ENCODE data around the gene SLC27A3.
"Not testable (repeated sequence)": the region's sequence is repeated elsewhere in the genome, so short reads cannot be mapped to it uniquely, and the experiment has no call there.

SLC27A3 gene

DNA sequence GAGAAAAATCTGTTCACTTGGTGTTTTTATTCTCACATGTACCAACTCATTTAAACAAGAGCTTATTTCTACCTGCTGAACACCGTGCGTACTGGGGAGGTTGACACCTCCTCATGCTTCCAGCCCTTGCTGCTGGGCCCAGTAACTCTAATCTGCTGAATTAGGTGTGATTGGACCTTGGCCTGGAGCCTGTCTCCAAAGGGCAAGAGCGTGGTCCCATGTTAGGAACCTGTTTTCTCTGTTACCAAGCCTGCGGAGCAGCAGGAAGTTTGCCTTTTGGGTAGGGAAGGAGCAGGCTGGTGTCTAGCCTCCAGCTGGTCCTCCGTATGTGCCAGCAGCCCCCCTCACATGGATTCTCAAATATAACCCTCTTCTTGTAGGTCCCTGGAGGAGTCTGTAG, 10.9 kb upstream of the SLC27A3 start:
- Histone ChIP-seq H3K4me2 (ENCODE audit: low read length) (no peak overlapping the region), H3K4me1 (ENCODE audit: low read length) (no peaks in the 10 kb centered on the region), H3K36me3 (replicated peaks; ENCODE audit: low read depth, low read length) (peaks cover 73% of the 10 kb centered on the region), H3K27me3 (ENCODE audit: low read depth, low read length) (no peaks in the 10 kb centered on the region), H2AFZ (ENCODE audit: low read depth, low read length) (no peak overlapping the region), H3K27ac (ENCODE audit: low read length) (no peak overlapping the region), H3K9me3 (ENCODE audit: insufficient read depth, low read length) (no peaks in the 10 kb centered on the region), H4K20me1 (ENCODE audit: insufficient read depth, low read length) (no peaks in the 10 kb centered on the region), H3K79me2 (ENCODE audit: low read length) (no peaks in the 10 kb centered on the region), H3K4me3 (ENCODE audit: low read length) (no peak overlapping the region), H3K9ac (ENCODE audit: low read length) (no peak overlapping the region)
- TF ChIP-seq EZH2phosphoT487 (IDR thresholded peaks at IDR 0.05; ENCODE audit: low read depth), result no peak
- TF ChIP-seq, protein P1, sequence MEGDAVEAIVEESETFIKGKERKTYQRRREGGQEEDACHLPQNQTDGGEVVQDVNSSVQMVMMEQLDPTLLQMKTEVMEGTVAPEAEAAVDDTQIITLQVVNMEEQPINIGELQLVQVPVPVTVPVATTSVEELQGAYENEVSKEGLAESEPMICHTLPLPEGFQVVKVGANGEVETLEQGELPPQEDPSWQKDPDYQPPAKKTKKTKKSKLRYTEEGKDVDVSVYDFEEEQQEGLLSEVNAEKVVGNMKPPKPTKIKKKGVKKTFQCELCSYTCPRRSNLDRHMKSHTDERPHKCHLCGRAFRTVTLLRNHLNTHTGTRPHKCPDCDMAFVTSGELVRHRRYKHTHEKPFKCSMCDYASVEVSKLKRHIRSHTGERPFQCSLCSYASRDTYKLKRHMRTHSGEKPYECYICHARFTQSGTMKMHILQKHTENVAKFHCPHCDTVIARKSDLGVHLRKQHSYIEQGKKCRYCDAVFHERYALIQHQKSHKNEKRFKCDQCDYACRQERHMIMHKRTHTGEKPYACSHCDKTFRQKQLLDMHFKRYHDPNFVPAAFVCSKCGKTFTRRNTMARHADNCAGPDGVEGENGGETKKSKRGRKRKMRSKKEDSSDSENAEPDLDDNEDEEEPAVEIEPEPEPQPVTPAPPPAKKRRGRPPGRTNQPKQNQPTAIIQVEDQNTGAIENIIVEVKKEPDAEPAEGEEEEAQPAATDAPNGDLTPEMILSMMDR (IDR thresholded peaks at IDR 0.05; ENCODE audit: low read depth, low read length), result no peak

DNA sequence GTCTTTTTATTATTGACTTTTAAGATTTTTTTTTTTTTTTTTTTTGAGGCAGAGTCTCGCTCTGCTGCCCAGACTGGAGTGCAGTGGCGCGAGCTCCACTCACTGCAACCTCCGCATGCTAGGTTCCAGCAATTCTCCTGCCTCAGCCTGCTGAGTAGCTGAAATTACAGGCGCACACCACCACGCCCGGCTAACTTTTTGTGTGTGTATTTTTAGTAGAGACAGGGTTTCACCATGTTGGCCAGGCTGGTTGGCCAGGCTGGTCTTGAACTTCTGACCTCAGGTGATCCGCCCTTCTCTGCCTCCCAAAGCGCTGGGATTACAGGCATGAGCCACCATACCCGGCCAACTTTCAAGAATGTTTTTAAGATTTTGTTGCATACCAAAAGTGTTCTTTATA, 8.5 kb upstream of the SLC27A3 start:
- H3K9me3 ChIP-seq (ENCODE audit: insufficient read depth, low read length); H3K27me3 ChIP-seq (ENCODE audit: low read depth, low read length); H3K27ac ChIP-seq (ENCODE audit: low read length); H4K20me1 ChIP-seq (ENCODE audit: insufficient read depth, low read length); H3K4me2 ChIP-seq (ENCODE audit: low read length); H3K79me2 ChIP-seq (ENCODE audit: low read length); H3K4me3 ChIP-seq (ENCODE audit: low read length); H3K4me1 ChIP-seq (ENCODE audit: low read length); H2AFZ ChIP-seq (ENCODE audit: low read depth, low read length); H3K9ac ChIP-seq (ENCODE audit: low read length): not testable (repeated sequence)
- H3K36me3 ChIP-seq (replicated peaks; ENCODE audit: low read depth, low read length), result peaks cover 75% of the 10 kb centered on the region

DNA sequence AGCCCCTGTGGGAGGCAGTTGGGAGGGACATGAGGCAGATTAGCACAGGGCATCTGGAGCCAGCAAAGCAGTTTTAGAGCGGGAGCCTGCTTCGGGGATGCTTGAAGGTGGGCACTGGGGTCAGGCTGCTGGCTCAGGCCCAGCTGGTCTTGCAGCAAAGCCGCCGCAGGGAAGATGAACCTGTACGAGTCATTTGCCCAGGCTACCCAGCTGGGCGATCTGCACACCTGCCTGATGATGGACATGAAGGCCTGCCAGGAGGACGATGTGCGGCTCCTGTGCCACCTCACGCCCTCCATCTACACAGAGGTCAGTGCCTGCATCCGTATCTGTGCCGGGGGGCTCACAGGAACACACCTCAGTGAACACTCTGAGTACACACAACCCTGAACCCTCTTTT, 7.7 kb upstream of the SLC27A3 start:
- Histone ChIP-seq H3K9me3 (ENCODE audit: insufficient read depth, low read length) (no peaks in the 10 kb centered on the region), H3K36me3 (replicated peaks; ENCODE audit: low read depth, low read length) (peaks cover 79% of the 10 kb centered on the region), H3K79me2 (ENCODE audit: low read length) (no peaks in the 10 kb centered on the region), H3K27ac (ENCODE audit: low read length) (no peak overlapping the region), H4K20me1 (ENCODE audit: insufficient read depth, low read length) (no peaks in the 10 kb centered on the region), H3K4me1 (ENCODE audit: low read length) (peaks cover 2% of the 10 kb centered on the region; the same call in 1 of the 2 replicates), H3K4me3 (ENCODE audit: low read length) (no peak overlapping the region), H3K27me3 (ENCODE audit: low read depth, low read length) (no peaks in the 10 kb centered on the region), H3K4me2 (ENCODE audit: low read length) (no peak overlapping the region), H3K9ac (ENCODE audit: low read length) (no peak overlapping the region), H2AFZ (ENCODE audit: low read depth, low read length) (no peak overlapping the region)
- TF ChIP-seq, protein P1 (IDR thresholded peaks at IDR 0.05; ENCODE audit: low read depth, low read length), result no peak
- no peak for TF ChIP-seq EZH2phosphoT487 (IDR thresholded peaks at IDR 0.05; ENCODE audit: low read depth)

GRCh38 chr1:153768316-153769181, 6.7 kb upstream of the SLC27A3 start:
- H4K20me1 ChIP-seq (ENCODE audit: insufficient read depth, low read length), result no peaks in the 10 kb centered on the region
- H3K4me1 ChIP-seq (ENCODE audit: low read length), result peaks cover 10% of the 10 kb centered on the region; the same call in 1 of the 2 replicates
- H3K36me3 ChIP-seq (replicated peaks; ENCODE audit: low read depth, low read length), result peaks cover 79% of the 10 kb centered on the region
- H3K27ac ChIP-seq (ENCODE audit: low read length), result no peak overlapping the region
- TF ChIP-seq, protein P1 (IDR thresholded peaks at IDR 0.05; ENCODE audit: low read depth, low read length), result no peak
- no peak for TF ChIP-seq EZH2phosphoT487 (IDR thresholded peaks at IDR 0.05; ENCODE audit: low read depth)
- H3K27me3 ChIP-seq (ENCODE audit: low read depth, low read length), result no peaks in the 10 kb centered on the region
- H3K9me3 ChIP-seq (ENCODE audit: insufficient read depth, low read length), result no peaks in the 10 kb centered on the region
- H3K4me2 ChIP-seq (ENCODE audit: low read length), result no peak overlapping the region
- H2AFZ ChIP-seq (ENCODE audit: low read depth, low read length), result no peak overlapping the region
- H3K79me2 ChIP-seq (ENCODE audit: low read length), result no peaks in the 10 kb centered on the region
- H3K4me3 ChIP-seq (ENCODE audit: low read length), result no peak overlapping the region
- no peak overlapping the region for H3K9ac ChIP-seq (ENCODE audit: low read length)
